IgD-negative memory B cell (primary cell): ENCODE data around the gene TRIM17. TPM values are rescaled to one million over a fixed set of nuclear protein-coding genes. Genes with fewer than 3 reads are reported as not detected.

Source experiments
- H3K27ac Mint-ChIP-seq, 3 donors: one replicate each; pipeline ENCODE4 v1.8.0; 2020 to 2022; ENCODE audit warnings: mild to moderate bottlenecking in 3 of 3, mixed read lengths in 3 of 3, moderate library complexity in 1 of 3
- H3K27me3 Mint-ChIP-seq: one replicate; pipeline ENCODE4 v1.8.0; 2021; ENCODE audit warnings: mixed read lengths
- H3K36me3 Mint-ChIP-seq: one replicate; pipeline ENCODE4 v1.8.0; 2020; ENCODE audit warnings: mild to moderate bottlenecking, mixed read lengths
- H3K4me1 Mint-ChIP-seq, 3 donors: one replicate each; pipeline ENCODE4 v1.8.0; 2020 to 2022; ENCODE audit warnings: mixed read lengths in 3 of 3, mild to moderate bottlenecking in 1 of 3
- H3K4me3 Mint-ChIP-seq, 4 donors: one replicate each; pipeline ENCODE4 v1.8.0; 2020 to 2022; ENCODE audit warnings: mild to moderate bottlenecking in 4 of 4, mixed read lengths in 4 of 4, moderate library complexity in 3 of 4
- H3K9me3 Mint-ChIP-seq, 3 donors: one replicate each; pipeline ENCODE4 v1.8.0; 2020 to 2021; ENCODE audit warnings: mixed read lengths in 3 of 3, mild to moderate bottlenecking in 1 of 3
- polyA plus RNA-seq: library from polyadenylated mRNA; unstranded; fragments of 300-500 nt; fragmentation: Illumina TruSeq; gene quantifications from one replicate; pipeline ENCODE4 v1.2.3, GENCODE V29; 2021

The TRIM17 gene
- polyA plus RNA-seq, 1 donor from 2014 or later: not detected

DNA sequence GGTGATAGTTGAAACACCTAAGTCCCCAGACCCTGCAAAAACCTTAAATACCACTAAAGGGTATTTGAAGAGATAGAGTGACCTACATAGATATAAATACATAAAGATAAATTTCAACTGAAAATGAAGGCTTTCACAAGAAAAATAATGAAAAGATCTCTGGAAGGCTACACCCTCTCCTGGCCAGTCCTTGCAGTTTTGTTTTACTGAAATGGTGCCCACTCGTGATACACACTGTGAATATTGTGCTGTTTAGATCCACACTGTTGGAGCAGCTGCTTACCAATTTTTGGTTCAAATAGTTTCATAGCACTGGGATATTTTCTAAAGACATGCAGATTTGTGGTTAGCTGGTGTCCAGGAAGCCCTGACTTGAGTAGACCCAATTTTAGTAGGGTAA is 39.1 kb upstream of the TRIM17 start:
- Mint-ChIP-seq H3K9me3 (no peaks in the 10 kb centered on the region), H3K4me1 (peaks cover 15 to 19% (median 19%) of the 10 kb centered on the region in 3 donors), H3K4me3 (peak overlapping the region in 3 of 4 donors; percentile 16 to 47 (median 41)), H3K27ac (no peak overlapping the region), H3K36me3 (peaks cover 1% of the 10 kb centered on the region), H3K27me3 (no peaks in the 10 kb centered on the region)

- H3K27me3 Mint-ChIP-seq: no peaks in the 10 kb centered on the region
- no peaks in the 10 kb centered on the region for H3K9me3 Mint-ChIP-seq
- H3K4me1 Mint-ChIP-seq: peaks cover 15 to 18% (median 17%) of the 10 kb centered on the region in 3 donors
- peak overlapping the region in 1 of 4 donors; percentile 3 for H3K4me3 Mint-ChIP-seq
- H3K27ac Mint-ChIP-seq: no peak overlapping the region
- peaks cover 1% of the 10 kb centered on the region for H3K36me3 Mint-ChIP-seq
Observed at GRCh38 chr1:228454238-228454637, 37.6 kb upstream of the TRIM17 start.

DNA sequence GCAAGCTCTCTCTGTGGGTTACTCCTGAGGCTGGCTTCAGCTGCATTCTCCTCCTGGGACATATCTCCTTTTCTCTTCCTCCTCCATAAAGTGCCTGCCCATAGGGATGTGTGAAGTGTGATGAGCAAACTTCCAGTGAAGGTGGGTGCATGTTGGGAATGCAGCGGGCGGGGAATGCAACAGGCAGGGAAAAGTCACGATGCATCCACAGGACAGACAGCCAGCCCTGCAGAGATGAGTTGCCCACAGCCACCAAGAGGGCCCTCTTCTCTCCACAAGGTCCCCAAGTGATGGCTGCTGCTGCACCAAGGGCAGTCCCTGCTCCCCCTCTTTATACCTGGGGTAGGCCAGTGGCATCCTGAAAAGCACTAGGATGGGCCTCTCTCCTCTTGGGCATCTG is 37.0 kb upstream of the TRIM17 start:
- Mint-ChIP-seq H3K9me3 (no peaks in the 10 kb centered on the region), H3K27me3 (no peaks in the 10 kb centered on the region), H3K4me1 (peaks cover 15 to 17% (median 17%) of the 10 kb centered on the region in 3 donors)

GRCh38 chr1:228453022-228453560 is 36.4 kb upstream of the TRIM17 start:
- H3K36me3 Mint-ChIP-seq: peaks cover 1% of the 10 kb centered on the region
- H3K4me1 Mint-ChIP-seq: peaks cover 13 to 17% (median 15%) of the 10 kb centered on the region in 3 donors
- no peaks in the 10 kb centered on the region for H3K27me3 Mint-ChIP-seq
- no peak overlapping the region for H3K4me3 Mint-ChIP-seq
- H3K9me3 Mint-ChIP-seq: peaks cover 0 to 4% (median 0%) of the 10 kb centered on the region in 3 donors
- H3K27ac Mint-ChIP-seq: no peak overlapping the region

More for the DNA sequence above, 37.0 kb upstream of the TRIM17 start:
- no peak overlapping the region for H3K4me3 Mint-ChIP-seq
- no peak overlapping the region for H3K27ac Mint-ChIP-seq
- peaks cover 1% of the 10 kb centered on the region for H3K36me3 Mint-ChIP-seq

GRCh38 chr1:228452194-228453021 is 35.7 kb upstream of the TRIM17 start:
- peaks cover 5% of the 10 kb centered on the region for H3K27me3 Mint-ChIP-seq
- peak overlapping the region in 2 of 4 donors; percentile 9 for H3K4me3 Mint-ChIP-seq
- peaks cover 11 to 15% (median 11%) of the 10 kb centered on the region in 3 donors for H3K4me1 Mint-ChIP-seq
- peaks cover 0 to 4% (median 0%) of the 10 kb centered on the region in 3 donors for H3K9me3 Mint-ChIP-seq
- peaks cover 1% of the 10 kb centered on the region for H3K36me3 Mint-ChIP-seq
- H3K27ac Mint-ChIP-seq: no peak overlapping the region

DNA sequence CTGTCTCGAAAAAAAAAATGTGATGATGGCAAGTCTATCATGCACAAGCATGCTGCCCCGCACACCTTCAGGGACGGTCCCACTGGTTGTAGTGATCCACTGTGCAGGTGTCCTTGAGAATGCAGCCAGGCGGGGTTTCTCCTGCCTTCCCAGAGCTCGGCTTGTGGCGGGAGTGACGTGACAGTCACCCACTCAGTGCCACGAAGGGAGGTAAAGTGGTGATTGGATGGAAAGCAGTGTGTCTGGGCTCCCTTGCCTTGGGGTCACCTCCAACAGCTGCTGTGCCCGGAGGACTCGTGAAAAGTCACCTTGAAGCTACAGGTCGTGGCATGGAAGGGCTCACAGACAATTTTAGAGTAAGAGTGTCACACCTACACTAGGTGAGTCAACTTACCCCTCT is 33.5 kb upstream of the TRIM17 start:
- peaks cover 10 to 16% (median 12%) of the 10 kb centered on the region in 3 donors for H3K4me1 Mint-ChIP-seq
- H3K4me3 Mint-ChIP-seq: no peak overlapping the region
- H3K36me3 Mint-ChIP-seq: peaks cover 5% of the 10 kb centered on the region
- H3K27me3 Mint-ChIP-seq: peaks cover 22% of the 10 kb centered on the region
- H3K9me3 Mint-ChIP-seq: peaks cover 0 to 4% (median 0%) of the 10 kb centered on the region in 3 donors
- no peak overlapping the region for H3K27ac Mint-ChIP-seq

DNA sequence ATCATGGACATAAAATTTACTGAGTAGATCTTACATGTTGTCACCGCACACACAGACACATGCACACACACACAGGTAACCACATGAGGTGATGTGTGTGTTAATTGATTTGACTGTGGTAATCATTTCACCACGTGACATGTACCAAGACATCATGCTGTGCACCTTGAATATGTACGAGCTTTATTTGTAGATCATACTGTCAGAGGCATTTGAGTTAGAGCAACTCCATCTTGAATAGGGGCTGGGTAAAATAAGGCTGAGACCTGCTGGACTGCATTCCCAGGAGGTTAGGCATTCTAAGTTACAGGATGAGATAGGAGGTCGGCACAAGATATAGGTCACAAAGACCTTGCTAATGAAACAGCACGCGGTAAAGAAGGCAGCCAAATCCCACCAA is 31.7 kb upstream of the TRIM17 start:
- H3K36me3 Mint-ChIP-seq: peaks cover 8% of the 10 kb centered on the region
- H3K4me3 Mint-ChIP-seq: no peak overlapping the region
- H3K9me3 Mint-ChIP-seq: peaks cover 0 to 4% (median 0%) of the 10 kb centered on the region in 3 donors
- H3K27ac Mint-ChIP-seq: no peak overlapping the region
- H3K4me1 Mint-ChIP-seq: peaks cover 11 to 14% (median 13%) of the 10 kb centered on the region in 3 donors
- H3K27me3 Mint-ChIP-seq: peaks cover 32% of the 10 kb centered on the region

- peak overlapping the region in 1 of 4 donors; percentile 38 for H3K4me3 Mint-ChIP-seq
- peaks cover 9 to 14% (median 13%) of the 10 kb centered on the region in 3 donors for H3K4me1 Mint-ChIP-seq
- peaks cover 0 to 4% (median 0%) of the 10 kb centered on the region in 3 donors for H3K9me3 Mint-ChIP-seq
- no peak overlapping the region for H3K27ac Mint-ChIP-seq
- peaks cover 42% of the 10 kb centered on the region for H3K27me3 Mint-ChIP-seq
- H3K36me3 Mint-ChIP-seq: peaks cover 7% of the 10 kb centered on the region
Observed at GRCh38 chr1:228446852-228447251, 30.2 kb upstream of the TRIM17 start.

- H3K27ac Mint-ChIP-seq: no peak overlapping the region
- H3K36me3 Mint-ChIP-seq: peaks cover 7% of the 10 kb centered on the region
- H3K9me3 Mint-ChIP-seq: peaks cover 0 to 4% (median 0%) of the 10 kb centered on the region in 3 donors
- H3K4me3 Mint-ChIP-seq: peak overlapping the region; percentile 80 to 95 (median 86)
- peaks cover 48% of the 10 kb centered on the region for H3K27me3 Mint-ChIP-seq
- peaks cover 9 to 14% (median 13%) of the 10 kb centered on the region in 3 donors for H3K4me1 Mint-ChIP-seq
Observed at GRCh38 chr1:228445843-228446650, 29.4 kb upstream of the TRIM17 start.

DNA sequence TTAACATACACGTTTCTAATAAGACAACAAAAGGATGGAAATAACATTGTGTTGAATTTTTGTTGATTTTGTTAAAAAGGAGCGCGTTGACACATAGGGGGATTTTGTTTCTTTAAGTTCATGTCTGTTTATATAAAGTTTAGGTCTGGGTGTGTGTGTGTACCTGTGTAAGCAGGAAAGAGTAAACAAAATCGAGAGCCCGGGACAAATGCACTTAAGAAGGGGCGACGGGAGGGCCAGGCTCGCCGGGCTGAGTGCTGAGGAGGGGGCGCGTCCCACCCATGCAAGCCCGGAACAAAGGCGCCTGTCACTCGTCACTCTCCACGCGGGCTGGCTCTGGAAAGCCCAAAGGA is 28.8 kb upstream of the TRIM17 start:
- peak overlapping the region; percentile 80 to 95 (median 86) for H3K4me3 Mint-ChIP-seq
- no peak overlapping the region for H3K27ac Mint-ChIP-seq
- peaks cover 51% of the 10 kb centered on the region for H3K27me3 Mint-ChIP-seq
- H3K4me1 Mint-ChIP-seq: peaks cover 9 to 14% (median 13%) of the 10 kb centered on the region in 3 donors
- peaks cover 7% of the 10 kb centered on the region for H3K36me3 Mint-ChIP-seq
- H3K9me3 Mint-ChIP-seq: peaks cover 0 to 4% (median 0%) of the 10 kb centered on the region in 3 donors

DNA sequence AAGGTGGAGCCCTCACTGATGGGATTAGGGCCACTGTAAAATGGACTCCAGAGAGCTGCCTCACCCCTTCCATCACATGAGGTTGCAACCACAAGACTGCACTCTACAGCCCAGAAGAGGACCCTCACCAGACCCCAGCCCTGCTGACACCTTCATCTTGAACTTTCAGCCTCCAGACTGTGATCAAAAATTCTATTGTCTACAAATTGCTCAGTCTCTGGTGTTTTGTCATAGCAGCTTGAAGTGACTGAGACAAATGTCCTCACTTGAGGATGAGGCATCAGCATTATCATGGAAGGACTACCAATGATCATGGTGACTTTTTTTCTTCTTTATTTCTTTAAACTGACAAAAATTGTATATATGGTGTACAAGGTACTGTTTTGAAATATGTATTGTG is 26.7 kb upstream of the TRIM17 start:
- H3K27me3 Mint-ChIP-seq: peaks cover 52% of the 10 kb centered on the region
- peaks cover 0 to 3% (median 0%) of the 10 kb centered on the region in 3 donors for H3K9me3 Mint-ChIP-seq
- H3K36me3 Mint-ChIP-seq: peaks cover 7% of the 10 kb centered on the region
- H3K4me1 Mint-ChIP-seq: peaks cover 9 to 14% (median 13%) of the 10 kb centered on the region in 3 donors
- no peak overlapping the region for H3K4me3 Mint-ChIP-seq
- no peak overlapping the region for H3K27ac Mint-ChIP-seq

- Mint-ChIP-seq H3K4me1 (peaks cover 9 to 10% (median 10%) of the 10 kb centered on the region in 3 donors), H3K36me3 (peaks cover 4% of the 10 kb centered on the region), H3K27me3 (peaks cover 42% of the 10 kb centered on the region), H3K27ac (no peak overlapping the region), H3K4me3 (no peak overlapping the region), H3K9me3 (no peaks in the 10 kb centered on the region)
Observed at GRCh38 chr1:228440761-228441500, 24.3 kb upstream of the TRIM17 start.

- H3K36me3 Mint-ChIP-seq: no peaks in the 10 kb centered on the region
- H3K4me3 Mint-ChIP-seq: no peak overlapping the region
- no peaks in the 10 kb centered on the region for H3K9me3 Mint-ChIP-seq
- no peaks in the 10 kb centered on the region for H3K4me1 Mint-ChIP-seq
- H3K27ac Mint-ChIP-seq: no peak overlapping the region
- peaks cover 32% of the 10 kb centered on the region for H3K27me3 Mint-ChIP-seq
Observed at GRCh38 chr1:228438266-228438665, 21.6 kb upstream of the TRIM17 start.

- no peaks in the 10 kb centered on the region for H3K4me1 Mint-ChIP-seq
- H3K36me3 Mint-ChIP-seq: no peaks in the 10 kb centered on the region
- H3K27ac Mint-ChIP-seq: no peak overlapping the region
- no peak overlapping the region for H3K4me3 Mint-ChIP-seq
- peaks cover 26% of the 10 kb centered on the region for H3K27me3 Mint-ChIP-seq
- no peaks in the 10 kb centered on the region for H3K9me3 Mint-ChIP-seq
Observed at GRCh38 chr1:228437424-228437962, 20.8 kb upstream of the TRIM17 start.
